Osteoblast (primary cell): ENCODE data around the gene C20orf204. TPM values are rescaled to one million over a fixed set of nuclear protein-coding genes. Genes with fewer than 3 reads are reported as not detected.

Source experiments
- DNase-seq: peaks from one replicate; pipeline ENCODE4 v3.0.0; 2011; ENCODE audit warnings: low spot score, mixed read lengths; ENCODE audit not compliant: insufficient read length; ENCODE audit errors: missing footprints
- H2AFZ ChIP-seq: 2 replicates; pipeline ENCODE4 v1.6.0; 2011; ENCODE audit warnings: mild to moderate bottlenecking, low read length
- H3K27ac ChIP-seq: 2 replicates; pipeline ENCODE4 v1.5.1; 2011; ENCODE audit warnings: mild to moderate bottlenecking, low read depth, low read length, moderate library complexity
- H3K27me3 ChIP-seq: 2 replicates; pipeline ENCODE4 v1.6.0; 2012; ENCODE audit warnings: mild to moderate bottlenecking, control low read depth, inconsistent platforms, low read length, moderate library complexity; ENCODE audit not compliant: insufficient read depth
- H3K36me3 ChIP-seq: 2 replicates; pipeline ENCODE4 v1.5.1; 2011; ENCODE audit warnings: mild to moderate bottlenecking, low read length, control low read depth, moderate library complexity; ENCODE audit not compliant: insufficient read depth
- H3K4me1 ChIP-seq: 2 replicates; pipeline ENCODE4 v1.5.1; 2011; ENCODE audit warnings: mild to moderate bottlenecking, low read length, control low read depth, moderate library complexity; ENCODE audit not compliant: insufficient read depth
- H3K4me2 ChIP-seq: 2 replicates; pipeline ENCODE4 v1.6.0; 2011; ENCODE audit warnings: mild to moderate bottlenecking, low read length; ENCODE audit not compliant: insufficient read depth
- H3K4me3 ChIP-seq: fragments of 200-600 bp; sonication (generic); 3 replicates; pipeline ENCODE4 v1.5.1; 2012; ENCODE audit warnings: mild to moderate bottlenecking, low read length, inconsistent platforms; ENCODE audit not compliant: insufficient read depth
- H3K79me2 ChIP-seq: 2 replicates; pipeline ENCODE4 v1.6.0; 2012; ENCODE audit warnings: mild to moderate bottlenecking, low read length, control low read depth, inconsistent platforms; ENCODE audit not compliant: insufficient read depth
- H3K9me3 ChIP-seq: 2 replicates; pipeline ENCODE4 v1.5.1; 2011; ENCODE audit warnings: low read depth, low read length, control low read depth
- H4K20me1 ChIP-seq: 2 replicates; pipeline ENCODE4 v1.6.0; 2012; ENCODE audit warnings: mild to moderate bottlenecking, low read length, control low read depth; ENCODE audit not compliant: insufficient read depth
- total RNA-seq: library from RNA; depleted of rRNA; stranded (reverse); fragments of >200 nt; gene quantifications from 2 replicates; pipeline ENCODE4 v1.2.3, GENCODE V29; 2012
- TF ChIP-seq, protein P1 (sequence below): IDR thresholded peaks from 2 replicates; pipeline ENCODE4 v1.5.1; 2011; ENCODE audit warnings: mild to moderate bottlenecking, low read depth, low read length, moderate library complexity; ENCODE audit errors: extremely low read depth

The C20orf204 gene
- total RNA-seq, 1 donor, result 1.1 TPM

GRCh38 chr20:64056889-64057627 lies 21.1 kb downstream of the C20orf204 start:
- H2AFZ ChIP-seq, result no peak overlapping the region
- H3K4me3 ChIP-seq, result no peak overlapping the region
- H3K79me2 ChIP-seq, result no peaks in the 10 kb centered on the region
- H3K4me1 ChIP-seq, result peaks cover 27% of the 10 kb centered on the region
- TF ChIP-seq, protein P1, sequence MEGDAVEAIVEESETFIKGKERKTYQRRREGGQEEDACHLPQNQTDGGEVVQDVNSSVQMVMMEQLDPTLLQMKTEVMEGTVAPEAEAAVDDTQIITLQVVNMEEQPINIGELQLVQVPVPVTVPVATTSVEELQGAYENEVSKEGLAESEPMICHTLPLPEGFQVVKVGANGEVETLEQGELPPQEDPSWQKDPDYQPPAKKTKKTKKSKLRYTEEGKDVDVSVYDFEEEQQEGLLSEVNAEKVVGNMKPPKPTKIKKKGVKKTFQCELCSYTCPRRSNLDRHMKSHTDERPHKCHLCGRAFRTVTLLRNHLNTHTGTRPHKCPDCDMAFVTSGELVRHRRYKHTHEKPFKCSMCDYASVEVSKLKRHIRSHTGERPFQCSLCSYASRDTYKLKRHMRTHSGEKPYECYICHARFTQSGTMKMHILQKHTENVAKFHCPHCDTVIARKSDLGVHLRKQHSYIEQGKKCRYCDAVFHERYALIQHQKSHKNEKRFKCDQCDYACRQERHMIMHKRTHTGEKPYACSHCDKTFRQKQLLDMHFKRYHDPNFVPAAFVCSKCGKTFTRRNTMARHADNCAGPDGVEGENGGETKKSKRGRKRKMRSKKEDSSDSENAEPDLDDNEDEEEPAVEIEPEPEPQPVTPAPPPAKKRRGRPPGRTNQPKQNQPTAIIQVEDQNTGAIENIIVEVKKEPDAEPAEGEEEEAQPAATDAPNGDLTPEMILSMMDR, result no peak
- no peaks in the 10 kb centered on the region for H3K36me3 ChIP-seq
- peaks cover 3% of the 10 kb centered on the region for H4K20me1 ChIP-seq
- no peak overlapping the region for H3K4me2 ChIP-seq
- no peaks in the 10 kb centered on the region for H3K9me3 ChIP-seq
- no peak for DNase-seq
- no peak overlapping the region for H3K27ac ChIP-seq
- no peaks in the 10 kb centered on the region for H3K27me3 ChIP-seq

DNA sequence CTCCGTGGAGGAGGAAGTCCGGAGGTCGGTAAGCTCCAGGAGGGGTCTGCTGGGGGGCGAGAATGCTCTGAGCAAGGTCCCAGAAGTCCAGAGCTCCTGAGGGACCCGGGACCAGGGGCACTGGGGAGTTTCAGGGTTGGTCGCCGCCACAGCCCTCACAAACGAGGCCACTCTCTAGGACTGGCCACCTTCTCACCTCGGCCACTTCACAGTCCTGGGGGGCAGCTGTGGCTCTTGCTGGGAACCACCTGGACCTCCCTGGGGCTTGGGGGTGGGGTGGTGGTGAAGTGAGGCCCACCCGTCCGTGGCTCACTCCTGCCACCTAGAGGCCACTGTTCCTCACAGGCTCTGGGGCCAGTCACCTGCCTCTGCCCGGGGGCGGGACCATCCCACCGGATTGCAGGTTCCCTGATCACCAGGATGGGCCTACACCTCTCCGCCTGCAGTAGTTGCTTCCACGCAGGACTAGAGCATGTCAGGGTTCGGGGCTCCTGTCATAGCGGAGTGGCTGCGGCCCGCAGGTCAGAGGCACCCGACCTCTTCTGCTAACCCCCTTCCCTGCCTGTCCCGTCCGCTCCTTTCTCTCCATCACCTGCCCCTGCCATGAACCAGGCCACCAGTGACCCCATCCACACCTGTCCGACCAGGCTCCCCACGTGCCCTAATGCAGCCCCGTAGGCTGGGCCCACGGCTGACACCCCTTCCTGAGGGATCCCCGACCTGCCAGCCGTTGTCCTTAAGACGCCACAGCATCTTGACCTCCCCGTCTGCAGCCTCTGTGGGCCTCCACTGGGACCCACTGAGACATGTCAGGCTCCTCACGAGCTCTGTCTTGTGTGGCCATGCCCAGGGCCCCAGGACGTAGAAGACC lies 21.9 kb downstream of the C20orf204 start:
- Histone ChIP-seq H3K4me3 (peak overlapping the region; percentile 22), H3K27me3 (no peaks in the 10 kb centered on the region), H3K79me2 (no peaks in the 10 kb centered on the region), H2AFZ (no peak overlapping the region), H3K4me1 (peaks cover 32% of the 10 kb centered on the region), H4K20me1 (peaks cover 3% of the 10 kb centered on the region), H3K4me2 (peak overlapping the region; percentile 50), H3K36me3 (no peaks in the 10 kb centered on the region), H3K27ac (no peak overlapping the region), H3K9me3 (no peaks in the 10 kb centered on the region)
- peak; percentile 99 for DNase-seq
- TF ChIP-seq, protein P1, result peak; percentile 83

GRCh38 chr20:64058536-64058935 lies 22.6 kb downstream of the C20orf204 start:
- no peak overlapping the region for H3K27ac ChIP-seq
- H3K79me2 ChIP-seq, result no peaks in the 10 kb centered on the region
- peaks cover 3% of the 10 kb centered on the region for H4K20me1 ChIP-seq
- DNase-seq, result peak; percentile 99
- H3K4me1 ChIP-seq, result peaks cover 32% of the 10 kb centered on the region
- H3K9me3 ChIP-seq, result no peaks in the 10 kb centered on the region
- TF ChIP-seq, protein P1, result no peak
- H3K4me3 ChIP-seq, result peak overlapping the region; percentile 22
- H3K36me3 ChIP-seq, result no peaks in the 10 kb centered on the region
- H3K27me3 ChIP-seq, result no peaks in the 10 kb centered on the region
- H2AFZ ChIP-seq, result no peak overlapping the region
- peak overlapping the region; percentile 50 for H3K4me2 ChIP-seq

GRCh38 chr20:64062276-64062595 lies 26.3 kb downstream of the C20orf204 start:
- DNase-seq, result no peak
- Histone ChIP-seq H3K4me1 (peaks cover 39% of the 10 kb centered on the region), H3K36me3 (no peaks in the 10 kb centered on the region), H3K4me3 (peak overlapping the region; percentile 87), H3K27me3 (no peaks in the 10 kb centered on the region), H3K9me3 (no peaks in the 10 kb centered on the region), H3K79me2 (no peaks in the 10 kb centered on the region), H4K20me1 (peaks cover 32% of the 10 kb centered on the region), H3K4me2 (peak overlapping the region; percentile 91), H2AFZ (peak overlapping the region; percentile 83), H3K27ac (peak overlapping the region; percentile 66)
- TF ChIP-seq, protein P1, result no peak
